GM18517 (cell line): ENCODE measurements around the gene FNDC3B.

ENCODE experiments used
- ATAC-seq: cut with Tn5 transposase; IDR thresholded peaks from one replicate; pipeline ENCODE4 v1.9.1; 2021; ENCODE audit warnings: mild to moderate bottlenecking, moderate library complexity; ENCODE audit not compliant: unreplicated experiment

FNDC3B gene

DNA sequence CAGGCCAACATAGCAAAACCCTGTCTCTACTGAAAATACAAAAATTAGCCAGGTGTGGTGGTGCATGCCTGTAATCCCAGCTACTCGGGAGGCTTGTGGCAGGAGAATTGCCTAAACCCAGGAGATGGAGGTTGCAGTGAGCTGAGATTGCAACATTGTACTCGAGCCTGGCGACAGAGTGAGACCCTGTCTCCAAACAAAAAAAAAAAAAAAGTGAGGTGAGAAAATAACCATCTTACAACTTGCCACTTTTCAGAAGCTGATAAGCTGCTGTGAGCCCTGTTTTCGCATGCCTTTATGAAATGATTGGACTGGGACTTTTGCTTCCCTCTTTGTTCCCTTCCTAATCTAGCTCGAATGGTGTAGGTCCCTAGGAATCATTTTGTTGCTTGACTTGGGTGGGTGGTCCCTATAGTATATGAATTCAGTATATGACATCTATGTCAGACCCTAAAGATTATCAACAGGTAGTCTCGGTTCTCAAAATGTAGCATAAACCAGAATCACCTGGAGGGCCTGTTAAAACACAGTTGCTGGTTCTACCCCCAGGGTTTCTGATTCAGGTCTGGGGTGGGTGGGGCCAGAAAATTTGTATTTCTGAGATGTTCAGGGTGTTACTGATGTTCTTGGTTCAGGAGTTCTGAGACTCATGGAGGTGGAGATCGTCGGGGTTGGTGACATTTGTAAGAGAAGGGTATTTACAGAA lies 107.9 kb downstream of the FNDC3B start:
- no peak for ATAC-seq

DNA sequence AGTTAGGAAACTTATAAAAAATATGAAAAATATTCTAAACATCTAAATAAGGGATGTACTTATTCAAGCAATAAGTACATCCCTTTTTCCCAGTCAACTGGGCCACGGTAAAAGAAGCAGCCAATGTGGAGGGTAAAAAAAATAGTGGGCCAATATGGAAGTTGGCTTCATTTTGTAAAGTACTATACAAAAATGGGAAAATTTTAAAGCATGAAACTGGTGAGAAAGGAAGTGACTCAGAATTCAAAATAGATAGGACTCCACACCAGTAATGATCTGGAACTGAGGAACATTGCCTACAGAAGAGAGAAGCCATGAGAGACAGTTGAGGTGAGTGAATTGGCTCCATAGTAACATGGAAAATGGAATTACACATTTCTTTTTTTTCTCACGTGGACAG lies 108.9 kb downstream of the FNDC3B start:
- ATAC-seq = no peak

DNA sequence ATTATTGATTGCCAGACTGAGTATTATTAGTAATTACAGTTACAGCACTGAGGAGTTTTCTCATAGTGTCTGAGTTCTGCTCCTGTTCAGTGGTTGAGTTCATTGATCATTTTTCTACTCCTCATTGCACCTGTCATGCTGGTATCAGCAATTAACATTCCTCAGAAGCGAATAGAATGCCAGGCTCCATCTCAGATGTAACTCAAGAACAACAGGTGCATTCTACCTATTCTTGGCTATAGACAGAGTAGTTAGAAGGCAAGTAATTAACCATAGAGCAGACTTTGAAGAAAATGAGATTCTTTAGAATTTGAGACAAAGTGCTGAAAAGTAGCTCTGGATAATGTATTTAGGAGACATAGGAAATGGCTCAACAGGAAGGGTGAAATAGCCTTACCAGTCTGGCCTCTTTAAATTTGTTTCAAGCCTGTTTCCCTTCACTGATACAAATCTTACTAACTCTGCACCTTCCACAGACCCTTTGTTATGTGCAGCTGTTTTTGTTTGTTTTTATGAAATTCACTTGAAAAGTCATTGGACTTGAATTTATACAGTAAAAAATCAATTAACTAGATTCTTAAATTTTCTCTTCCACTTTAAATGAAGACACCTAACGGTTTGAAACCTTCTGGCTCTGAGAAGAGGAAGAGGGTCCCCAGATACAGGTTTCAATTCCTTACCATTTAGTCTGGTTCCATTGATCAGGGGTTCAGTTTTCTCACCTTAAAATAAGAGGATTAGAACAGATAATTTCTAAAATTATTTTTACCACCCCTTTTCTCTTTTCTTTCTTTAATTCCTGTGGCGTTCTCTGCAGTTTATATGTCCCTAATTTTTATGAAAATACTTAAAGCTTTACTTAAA lies 109.6 kb downstream of the FNDC3B start:
- no peak for ATAC-seq

DNA sequence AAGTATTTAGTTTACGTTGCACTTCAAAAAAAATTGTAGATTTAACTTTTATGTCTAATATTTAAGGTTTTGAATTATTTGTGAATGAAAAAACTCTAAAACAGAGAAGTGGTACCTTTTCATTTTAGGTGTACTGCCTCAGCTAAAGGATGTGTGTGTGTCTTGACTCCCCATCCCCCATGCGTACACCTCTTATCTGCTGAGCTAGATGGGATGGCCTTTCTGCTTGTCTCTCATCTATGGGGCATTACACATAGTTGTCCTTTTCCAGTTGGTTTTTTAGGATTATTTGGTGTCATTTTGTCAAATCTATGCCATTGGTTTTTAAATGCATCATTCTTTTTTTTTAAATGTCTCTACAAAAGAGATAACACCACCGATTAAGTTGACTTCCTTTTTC lies 110.9 kb downstream of the FNDC3B start:
- ATAC-seq = no peak

DNA sequence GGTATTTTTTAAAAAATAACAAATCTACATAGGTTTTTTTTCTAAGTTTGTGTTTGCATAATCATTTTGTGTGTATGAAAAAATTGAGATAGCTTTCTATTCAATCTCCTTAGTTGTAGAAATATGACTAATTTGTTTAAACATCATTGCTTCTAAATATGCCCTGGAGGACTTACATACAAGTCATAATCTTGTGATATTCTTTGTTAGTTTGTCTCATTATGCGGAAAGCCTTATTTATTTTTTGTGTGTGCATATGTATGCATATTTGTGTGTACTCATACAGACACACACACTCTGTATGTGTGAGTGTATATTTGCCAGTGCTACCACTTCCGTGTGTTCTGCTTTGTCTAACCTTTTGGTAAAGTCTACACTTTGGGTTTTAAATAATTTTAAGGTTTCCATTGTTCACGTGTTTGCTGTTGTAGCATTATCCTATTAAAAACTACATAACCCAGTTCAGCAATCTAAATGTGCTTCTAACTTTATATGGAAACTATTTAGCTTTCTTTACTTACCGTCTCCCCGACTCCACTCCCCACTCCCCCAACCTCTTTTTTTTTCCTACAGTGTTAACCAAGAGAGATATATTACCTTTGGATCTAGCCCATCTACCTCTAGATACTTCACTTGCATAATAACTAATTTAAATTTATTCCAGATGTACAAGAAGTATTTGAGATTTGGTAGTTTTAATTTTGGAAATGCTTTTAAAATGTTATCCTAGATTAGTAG lies 111.7 kb downstream of the FNDC3B start:
- no peak for ATAC-seq

DNA sequence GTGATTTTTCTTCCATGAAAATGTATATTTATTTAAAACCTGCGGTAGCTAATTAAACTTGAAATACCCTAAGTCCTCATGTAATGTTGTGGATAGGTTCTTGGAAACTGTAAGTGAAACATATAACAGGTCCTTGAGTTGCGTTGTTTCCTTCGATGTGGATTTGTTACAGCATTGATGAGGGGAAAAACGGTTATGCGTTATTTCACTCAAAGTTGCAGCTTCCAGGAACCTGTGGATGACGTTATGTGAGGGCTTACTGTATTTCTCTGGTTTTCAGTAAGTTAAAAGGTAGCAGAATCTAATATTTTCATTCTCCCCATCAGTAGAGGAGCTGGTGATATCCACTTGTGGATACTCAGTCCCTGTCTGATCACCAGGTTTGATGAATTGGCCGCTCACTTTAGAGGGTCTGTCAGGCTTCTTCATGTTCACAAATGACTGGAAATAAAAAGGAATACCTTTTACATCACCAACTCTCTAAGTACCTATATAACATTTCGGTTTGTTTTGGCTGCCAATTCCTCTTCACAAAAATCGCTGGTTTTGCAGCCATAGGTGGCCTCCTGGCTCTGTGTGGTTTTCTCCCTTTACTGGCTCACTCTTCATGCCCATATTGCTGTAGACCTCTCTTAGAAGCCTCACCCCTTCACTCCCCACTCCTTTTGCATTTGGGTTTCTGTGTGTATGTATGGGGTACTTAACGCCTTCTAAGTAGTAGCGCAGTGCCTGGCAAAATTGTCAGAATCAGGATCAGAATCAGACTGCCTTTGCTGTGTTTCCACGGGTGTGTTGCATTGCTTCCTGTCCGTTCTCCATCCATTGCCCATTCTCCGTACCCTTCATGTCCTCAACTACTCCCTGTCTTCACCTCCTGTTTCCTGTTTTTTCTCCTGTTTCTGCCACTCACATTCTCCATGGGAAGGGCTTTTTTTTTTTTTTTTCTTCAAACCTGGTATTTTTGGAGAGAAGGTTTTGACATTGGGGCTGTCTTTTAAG lies 112.6 kb downstream of the FNDC3B start:
- ATAC-seq = no peak

DNA sequence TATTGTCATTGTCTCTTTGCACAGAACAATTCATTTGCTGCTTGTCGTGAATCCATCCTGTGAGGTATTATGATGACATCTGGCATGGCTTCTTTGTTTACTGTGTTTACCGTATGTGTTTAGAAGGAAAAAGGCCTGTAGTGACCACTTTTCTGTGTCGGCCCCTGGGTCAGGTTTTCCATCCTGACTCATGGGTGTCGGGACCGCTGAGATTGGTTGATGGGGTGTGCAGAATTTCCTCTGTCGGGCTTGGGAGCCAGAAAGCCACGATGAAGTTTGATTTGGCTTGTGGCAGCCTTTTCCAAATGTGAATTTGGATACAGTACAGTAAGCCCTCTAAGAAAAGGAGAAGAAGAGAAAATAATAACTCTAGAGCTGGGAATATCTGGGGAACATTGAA lies 113.5 kb downstream of the FNDC3B start:
- no peak for ATAC-seq

DNA sequence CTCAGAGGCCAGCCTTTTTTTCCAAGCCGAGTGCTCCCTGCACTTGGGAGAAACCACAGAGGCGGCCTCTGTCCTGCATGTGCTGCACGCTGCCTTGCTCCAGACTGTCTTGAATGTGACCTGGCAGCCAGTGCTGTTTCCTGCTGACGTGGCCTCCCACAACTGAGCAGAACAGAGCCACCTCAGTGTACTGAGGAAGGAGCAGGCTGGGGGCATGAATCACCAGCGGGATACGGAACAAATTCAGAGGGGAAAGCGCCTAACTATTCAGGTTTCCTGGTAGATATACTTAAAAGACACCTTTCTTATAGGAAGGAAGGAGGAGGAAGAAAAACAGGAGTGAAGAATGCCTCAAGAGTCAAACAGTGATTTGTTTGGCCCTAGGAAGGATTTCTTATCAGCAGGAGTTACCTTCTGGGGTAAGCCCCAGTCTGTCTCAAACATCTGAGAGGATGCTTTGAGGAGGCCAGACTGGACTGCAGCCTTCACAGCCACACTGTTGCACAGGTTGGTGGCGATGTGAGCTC lies 114.0 kb downstream of the FNDC3B start:
- ATAC-seq = no peak

DNA sequence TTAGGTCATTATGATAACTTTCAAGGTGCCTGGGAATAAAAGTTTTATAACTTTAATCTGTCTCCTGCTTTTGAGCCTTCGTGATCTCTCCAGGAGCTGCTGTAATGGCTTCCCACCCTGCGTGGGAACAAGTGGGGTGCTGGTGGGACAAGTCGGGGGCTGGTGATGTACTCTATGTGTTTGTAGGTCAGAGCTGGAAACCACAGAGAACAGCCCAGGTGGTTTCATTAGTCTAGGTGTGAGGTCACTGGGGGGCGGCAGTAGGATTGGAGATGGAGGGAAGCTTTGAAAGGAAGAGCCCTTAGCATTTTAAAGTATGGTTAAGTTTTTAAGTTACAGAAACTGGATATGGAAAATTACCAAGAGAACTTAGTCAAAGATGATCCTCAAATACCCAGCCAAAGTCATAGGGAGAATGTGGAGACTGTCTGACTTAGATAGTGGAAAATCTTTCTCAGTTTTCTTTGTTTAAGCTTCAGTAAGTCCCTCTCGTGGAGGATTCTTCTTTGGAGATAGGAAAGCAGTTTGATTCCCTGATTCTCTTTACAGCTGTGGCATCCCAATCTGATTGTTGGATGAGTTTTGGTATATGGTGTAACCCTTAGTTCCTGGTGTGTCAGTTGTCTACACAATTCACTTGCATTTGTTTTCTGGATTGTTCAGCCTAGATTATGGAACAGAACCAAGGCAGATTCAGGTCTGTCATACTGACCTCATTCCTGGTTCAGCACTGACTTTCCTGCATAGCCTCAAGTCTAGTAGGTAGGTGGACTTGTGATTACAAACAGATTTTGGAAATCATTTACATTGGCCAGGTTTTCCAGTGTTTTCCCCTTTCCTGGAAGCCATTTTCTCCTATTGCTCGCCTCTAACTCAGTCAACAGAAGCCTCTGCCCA lies 115.6 kb downstream of the FNDC3B start:
- ATAC-seq = no peak

DNA sequence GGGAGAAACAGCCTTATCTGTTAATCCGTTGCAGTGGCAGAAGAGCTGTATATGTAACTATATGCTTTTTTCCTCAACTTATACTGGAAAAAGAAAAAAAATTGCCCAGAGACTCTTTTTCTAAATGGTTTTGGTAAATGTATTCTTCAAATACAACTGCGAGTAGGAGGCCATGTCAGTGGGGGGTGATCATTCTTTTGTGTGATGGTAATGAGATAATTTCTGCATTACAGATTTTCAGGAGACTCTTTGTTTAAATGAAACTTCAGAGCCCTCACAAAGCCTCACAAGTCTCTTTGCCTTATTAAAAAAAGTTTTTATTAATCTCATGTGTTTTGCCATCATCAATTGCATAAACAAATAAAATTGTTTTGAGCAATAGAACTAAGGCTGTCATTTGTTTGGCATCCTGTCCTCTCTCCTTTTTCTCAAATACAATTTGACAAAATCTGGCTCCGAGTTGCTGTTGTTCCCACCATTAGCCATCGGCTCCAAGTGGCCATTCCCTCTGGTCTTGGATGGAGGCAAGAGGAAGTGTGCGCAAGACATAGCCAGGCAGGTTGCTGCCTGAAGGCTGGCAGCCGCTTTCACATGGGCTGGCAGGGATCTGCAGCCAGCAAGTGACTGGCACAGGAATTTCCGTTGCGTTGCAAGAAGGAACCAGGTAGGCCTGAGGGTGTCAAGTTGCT lies 116.7 kb downstream of the FNDC3B start:
- no peak for ATAC-seq

DNA sequence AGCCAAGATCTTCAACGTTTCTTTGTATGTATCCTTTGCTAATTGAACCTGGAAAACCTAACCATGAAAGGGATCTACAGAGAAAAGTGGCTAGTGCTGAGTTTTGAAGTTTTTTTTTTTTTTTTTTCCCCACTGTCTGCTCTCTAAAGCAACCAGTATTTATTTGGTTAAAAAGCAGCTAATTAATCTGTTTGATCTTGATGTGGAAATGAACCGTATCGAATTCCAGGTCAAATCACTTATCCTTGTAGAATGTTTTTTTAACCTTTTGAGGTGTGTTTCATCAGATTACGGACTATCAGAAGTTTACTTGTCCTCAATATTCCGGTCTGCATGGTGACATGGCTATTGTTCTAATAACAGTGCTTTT lies 117.2 kb downstream of the FNDC3B start:
- no peak for ATAC-seq

DNA sequence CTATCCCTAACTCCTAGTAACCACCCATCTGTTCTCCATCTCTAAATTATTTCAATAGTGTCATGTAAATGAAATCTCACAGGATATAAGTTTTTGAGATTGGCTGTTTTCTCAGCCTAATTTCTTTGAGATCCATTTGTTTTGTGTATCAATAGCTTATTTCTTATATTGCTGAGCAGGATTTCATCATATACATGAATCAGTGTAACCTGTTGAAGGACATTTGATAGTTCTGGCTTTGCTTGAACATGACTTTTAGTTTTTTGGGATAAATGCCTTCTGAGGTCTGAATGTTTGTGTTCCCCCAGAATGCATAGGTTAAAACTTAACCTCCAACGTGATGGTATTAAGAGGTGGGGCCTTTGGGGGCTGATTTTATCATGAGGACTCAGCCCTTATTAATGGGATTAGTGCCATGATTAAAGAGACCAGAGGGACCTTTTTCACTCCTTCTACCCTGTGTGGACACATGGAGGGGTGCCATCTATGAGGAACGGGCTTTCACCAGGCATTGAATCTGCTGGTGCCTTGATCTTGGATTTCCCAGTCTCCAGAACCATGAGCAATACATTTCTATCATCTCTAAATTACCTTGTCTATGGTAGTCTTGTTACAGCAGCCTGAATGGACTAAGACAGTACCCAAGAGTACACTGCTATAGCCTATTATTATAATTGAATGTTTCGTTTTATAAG lies 118.3 kb downstream of the FNDC3B start:
- ATAC-seq = no peak

DNA sequence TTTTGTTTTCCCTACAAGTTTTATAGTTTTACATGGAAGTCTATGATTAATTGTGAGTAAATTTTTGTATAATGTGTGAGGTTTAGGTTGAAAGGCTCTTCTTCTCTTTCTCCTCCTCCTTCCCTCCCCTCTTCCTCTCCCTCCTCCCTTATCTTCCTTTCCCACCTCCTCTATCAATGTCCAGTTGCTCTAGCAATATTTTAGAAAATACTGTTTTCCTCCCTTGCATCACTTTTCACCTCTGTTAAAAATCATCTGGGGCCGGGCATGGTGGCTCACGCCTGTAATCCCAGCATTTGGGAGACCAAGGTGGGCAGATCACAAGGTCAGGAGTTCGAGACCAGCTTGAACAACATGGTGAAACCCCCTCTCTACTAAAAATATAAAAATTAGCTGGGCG lies 119.4 kb downstream of the FNDC3B start:
- no peak for ATAC-seq

DNA sequence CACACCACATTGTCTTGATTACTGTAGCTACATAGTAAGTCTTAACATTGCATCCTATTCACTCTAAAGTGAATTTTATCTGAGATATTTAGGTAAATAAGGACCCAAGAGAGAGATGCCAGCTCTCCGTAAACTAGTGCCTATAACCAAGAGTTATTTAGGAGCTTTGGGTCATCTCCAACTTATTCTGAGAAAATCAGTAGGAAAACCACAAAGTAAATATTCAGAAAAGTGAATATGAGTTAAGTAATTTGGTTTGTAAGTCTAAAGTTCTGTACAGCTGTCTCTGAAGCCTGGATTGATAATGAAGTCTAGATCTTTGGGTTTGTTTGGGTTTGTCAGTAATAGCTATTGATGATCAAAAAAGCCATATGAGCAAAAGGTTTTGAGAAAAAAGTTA lies 120.0 kb downstream of the FNDC3B start:
- no peak for ATAC-seq

DNA sequence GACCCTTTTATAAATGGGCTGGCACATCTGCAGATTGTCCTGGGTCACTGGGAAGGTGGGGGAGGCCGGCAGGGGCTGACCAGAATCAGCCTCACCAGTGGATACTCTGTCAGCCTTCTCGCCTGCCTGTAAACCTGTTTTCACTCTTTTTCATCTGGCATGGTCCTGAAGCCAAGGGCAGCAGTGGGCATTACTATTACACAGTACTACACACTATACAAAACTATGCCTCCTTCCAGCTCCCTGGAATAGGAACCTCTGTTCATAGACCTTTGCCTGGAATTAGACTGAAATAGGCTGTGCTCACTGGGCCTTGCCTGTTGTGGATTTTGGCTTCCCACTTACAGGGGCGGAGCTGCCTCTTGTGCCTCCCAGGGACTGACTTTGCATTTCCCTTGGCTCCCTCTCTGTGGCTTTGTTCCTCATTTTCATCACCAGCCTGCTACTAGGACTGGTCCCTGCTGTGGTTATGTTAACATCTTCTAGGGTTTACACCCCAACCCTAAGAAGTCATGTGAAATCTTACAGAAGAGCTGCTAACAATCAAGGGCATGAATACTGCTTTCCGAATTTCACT lies 120.7 kb downstream of the FNDC3B start:
- ATAC-seq = no peak

DNA sequence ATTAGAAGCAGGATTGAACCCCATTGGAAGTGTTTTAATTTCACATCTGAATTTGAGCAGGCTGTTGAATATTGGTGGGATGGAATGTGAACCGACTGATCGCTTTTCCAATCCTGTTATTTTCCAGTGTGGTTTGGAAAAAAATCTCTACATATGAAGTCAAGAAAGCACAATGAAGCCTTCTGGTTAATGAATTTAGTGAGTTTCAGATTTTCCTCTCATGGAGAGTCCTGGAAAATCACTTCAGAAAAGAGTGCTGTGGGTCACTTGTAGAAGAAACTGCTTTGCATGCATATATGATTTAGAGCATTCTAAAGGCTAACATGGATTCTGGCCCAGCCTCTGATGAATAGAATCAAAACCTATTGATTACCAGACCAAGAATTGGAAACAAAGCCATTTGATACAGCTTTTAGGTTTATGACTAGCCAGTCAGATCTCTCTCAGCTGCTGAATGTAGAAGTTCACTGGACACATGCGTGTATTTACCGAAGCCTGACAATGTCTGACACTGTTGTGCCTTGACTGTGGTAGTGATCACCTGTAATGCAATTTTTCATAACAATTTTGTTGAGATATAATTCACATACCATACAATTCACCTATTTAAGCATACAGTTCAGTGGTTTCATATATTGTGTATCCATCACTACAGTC lies 121.9 kb downstream of the FNDC3B start:
- ATAC-seq = no peak

DNA sequence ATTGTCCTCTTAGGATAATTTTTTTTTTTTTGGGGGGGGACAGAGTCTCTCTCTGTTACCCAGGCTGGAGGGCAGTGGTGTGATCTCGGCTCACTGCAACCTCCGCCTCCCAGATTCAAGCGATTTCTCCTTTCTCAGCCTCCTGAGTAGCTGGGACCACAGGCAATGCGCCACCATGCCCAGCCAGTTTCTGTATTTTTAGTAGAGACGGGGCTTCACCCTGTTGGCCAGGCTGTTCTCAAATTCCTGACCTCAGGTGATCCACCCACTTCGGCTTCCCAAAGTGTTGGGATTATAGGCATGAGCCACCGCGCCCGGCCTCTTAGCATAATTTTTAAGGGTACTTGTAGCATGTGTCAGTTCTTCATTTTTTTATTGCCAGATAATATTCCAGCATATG lies 122.6 kb downstream of the FNDC3B start:
- ATAC-seq = no peak
